Gastrocnemius medialis (tissue), 4 donors: ENCODE measurements around the gene MED25. TPM values are rescaled to one million over a fixed set of nuclear protein-coding genes. Genes with fewer than 3 reads are reported as not detected.

ENCODE experiments used
- ATAC-seq, 2 donors: fragments of 150-250 bp; one replicate each; pipeline ENCODE4 v1.9.1; 2016
- DNase-seq, 2 donors: peaks; one replicate each; pipeline ENCODE4 v3.0.0-alpha.2; 2019
- H3K27ac ChIP-seq, 4 donors: fragments of 200-600 bp; sonication (generic); 1 replicate in 1 of 4; 2 replicates in 3 of 4; pipeline ENCODE4 v1.5.1; 2016 to 2018; ENCODE audit warnings: mild to moderate bottlenecking in 2 of 4, moderate library complexity in 1 of 4
- H3K27me3 ChIP-seq, 3 donors: fragments of 200-600 bp; sonication (generic) in 2 of 3; 1 replicate in 1 of 3; 2 replicates in 2 of 3; pipeline versions ENCODE4 v1.5.1 to v1.6.0; 2016 to 2019; ENCODE audit warnings: mild to moderate bottlenecking in 1 of 3, moderate library complexity in 1 of 3
- H3K36me3 ChIP-seq, 2 donors: fragments of 200-600 bp; sonication (generic) in 1 of 2; one replicate each; pipeline ENCODE4 v1.5.1; 2017 to 2018
- H3K4me1 ChIP-seq, 2 donors: fragments of 200-600 bp; sonication (generic) in 1 of 2; one replicate each; pipeline ENCODE4 v1.5.1; 2016 to 2017; ENCODE audit warnings: mild to moderate bottlenecking in 2 of 2
- H3K4me3 ChIP-seq, 4 donors: fragments of 200-600 bp; sonication (generic) in 3 of 4; 1 replicate in 1 of 4; 2 replicates in 3 of 4; pipeline ENCODE4 v1.5.1; 2016 to 2019; ENCODE audit warnings: mild to moderate bottlenecking in 2 of 4
- H3K9me3 ChIP-seq, 3 donors: fragments of 200-600 bp; sonication (generic) in 2 of 3; 1 replicate in 1 of 3; 2 replicates in 2 of 3; pipeline ENCODE4 v1.5.1; 2016 to 2019
- POLR2A ChIP-seq, 2 donors: fragments of 450-650 bp; IDR thresholded peaks; one replicate each; pipeline ENCODE4 v1.6.1; 2017; ENCODE audit warnings: antibody characterized with exemption in 2 of 2, mild to moderate bottlenecking in 2 of 2, moderate library complexity in 2 of 2
- in situ Hi-C, 4 donors: fragments of 200-750 bp; cut with MboI; loops; one replicate each; pipeline versions ENCODE4 v1.15.0 to v1.8.0; 2017; ENCODE audit warnings: low sequenced_read_pairs in 4 of 4
- intact Hi-C: fragments of 100-400 bp; cut with DNase I; formaldehyde crosslinking; loops from one replicate; pipeline ENCODE4 v1.15.1; 2023; ENCODE audit warnings: low total_unique reads
- total RNA-seq, 4 donors: library from RNA; depleted of rRNA; stranded (reverse); fragments of >200 nt; gene quantifications; one replicate each; pipeline versions ENCODE4 v1.1.0 to v1.2.3, GENCODE V29; 2016
- TF ChIP-seq, protein P1 (sequence below), 5 experiments: fragments of 450-650 bp in 3 of 5; fragments of 200-600 bp in 2 of 5; sonication (generic) in 2 of 5; IDR thresholded peaks in 4 of 5; conservative IDR thresholded peaks in 1 of 5; 1 replicate in 4 of 5; 2 replicates in 1 of 5; pipeline ENCODE4 v1.5.1; 2016 to 2019; ENCODE audit warnings: antibody characterized with exemption in 5 of 5, mild to moderate bottlenecking in 3 of 5, moderate library complexity in 3 of 5

Gene MED25
- total RNA-seq, 4 donors from 2014 or later = 46.6 to 105 (median 78.7) TPM

DNA sequence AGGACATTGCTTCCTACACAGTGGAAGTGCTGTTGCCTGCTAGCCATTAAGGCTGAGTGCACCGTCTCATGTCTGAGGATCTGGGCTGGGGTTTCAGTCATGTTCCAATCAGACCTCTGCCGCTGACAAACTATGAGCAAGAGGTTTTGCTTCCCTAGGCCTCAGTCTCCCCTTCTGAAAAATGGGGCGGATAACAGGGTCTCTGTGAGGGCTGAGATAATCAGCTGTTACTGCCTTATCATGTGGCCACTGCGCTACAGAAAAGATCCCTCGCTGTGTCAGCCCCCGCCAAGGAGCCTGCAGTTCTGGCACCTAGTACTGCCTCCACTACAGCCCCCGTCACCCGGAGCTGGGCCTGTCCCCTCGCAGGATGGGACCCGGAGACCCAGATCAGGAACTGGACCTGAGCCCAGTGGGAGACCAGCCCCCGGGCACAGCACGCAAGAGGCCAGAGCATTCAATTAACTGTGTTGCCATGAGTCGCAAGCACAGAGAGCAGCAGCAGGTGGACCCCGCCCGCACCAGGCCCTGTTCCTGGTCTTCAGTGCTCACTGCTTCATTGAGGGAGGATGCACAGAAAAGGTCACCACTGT is 52.3 kb downstream of the MED25 start:
- TF ChIP-seq, protein P1, sequence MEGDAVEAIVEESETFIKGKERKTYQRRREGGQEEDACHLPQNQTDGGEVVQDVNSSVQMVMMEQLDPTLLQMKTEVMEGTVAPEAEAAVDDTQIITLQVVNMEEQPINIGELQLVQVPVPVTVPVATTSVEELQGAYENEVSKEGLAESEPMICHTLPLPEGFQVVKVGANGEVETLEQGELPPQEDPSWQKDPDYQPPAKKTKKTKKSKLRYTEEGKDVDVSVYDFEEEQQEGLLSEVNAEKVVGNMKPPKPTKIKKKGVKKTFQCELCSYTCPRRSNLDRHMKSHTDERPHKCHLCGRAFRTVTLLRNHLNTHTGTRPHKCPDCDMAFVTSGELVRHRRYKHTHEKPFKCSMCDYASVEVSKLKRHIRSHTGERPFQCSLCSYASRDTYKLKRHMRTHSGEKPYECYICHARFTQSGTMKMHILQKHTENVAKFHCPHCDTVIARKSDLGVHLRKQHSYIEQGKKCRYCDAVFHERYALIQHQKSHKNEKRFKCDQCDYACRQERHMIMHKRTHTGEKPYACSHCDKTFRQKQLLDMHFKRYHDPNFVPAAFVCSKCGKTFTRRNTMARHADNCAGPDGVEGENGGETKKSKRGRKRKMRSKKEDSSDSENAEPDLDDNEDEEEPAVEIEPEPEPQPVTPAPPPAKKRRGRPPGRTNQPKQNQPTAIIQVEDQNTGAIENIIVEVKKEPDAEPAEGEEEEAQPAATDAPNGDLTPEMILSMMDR (IDR thresholded peaks at IDR 0.05 in 4 of 5, conservative IDR thresholded peaks at IDR 0.05 in 1 of 5) = no peak
- TF ChIP-seq POLR2A (IDR thresholded peaks at IDR 0.05) = no peak
- Histone ChIP-seq H3K27ac (peak overlapping the region; percentile 84 to 98 (median 96)), H3K36me3 (peaks cover 0 to 16% of the 10 kb centered on the region in 2 donors), H3K4me3 (peak overlapping the region; percentile 56 to 66 (median 61)), H3K9me3 (no peaks in the 10 kb centered on the region), H3K4me1 (peaks cover 57% of the 10 kb centered on the region in 2 donors), H3K27me3 (no peaks in the 10 kb centered on the region)
- intact Hi-C loops (loop anchor here (10.0 kb wide), 1 partner anchor 1236 kb away; the partner anchor contains the start of gene DBP), in situ Hi-C loops (loop anchor here in 2 of 4 donors (10.0 kb wide), 1 partner anchor 56 kb away; the partner anchor contains the start of genes FUZ (in 2 of the 2) and MED25 (in 2 of the 2))
- DNase-seq = no peak
- ATAC-seq = no peak

DNA sequence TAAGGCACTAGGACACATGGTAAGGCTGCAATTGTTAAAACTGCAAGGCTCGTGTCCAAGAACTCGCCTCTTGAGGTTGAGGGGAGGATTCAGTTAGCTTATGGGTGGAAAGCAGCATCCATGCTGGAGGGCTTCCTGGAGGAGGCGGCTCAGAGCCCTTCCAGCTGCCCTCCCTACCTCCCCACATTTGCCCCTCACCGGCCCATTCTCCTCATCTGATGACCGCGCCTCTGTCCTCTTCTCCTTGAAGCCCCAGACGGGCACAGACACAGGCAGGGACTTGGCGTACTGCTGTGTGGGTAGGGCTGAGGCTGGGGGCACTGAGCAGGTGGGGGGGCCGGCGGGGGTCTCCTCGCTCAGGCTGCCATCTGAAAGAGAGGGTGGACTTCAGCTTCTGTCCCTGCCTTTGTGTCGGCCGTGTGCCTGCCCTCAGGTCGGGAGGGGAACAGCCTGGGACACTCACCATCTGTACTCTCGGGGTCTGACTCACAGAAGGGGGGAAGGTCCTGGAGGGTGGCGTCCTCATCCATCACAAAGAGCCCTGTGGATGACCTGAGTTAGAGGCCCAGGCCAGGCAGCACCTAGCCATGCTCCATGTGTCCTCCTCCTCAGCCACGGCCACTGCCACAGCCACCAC is 53.4 kb downstream of the MED25 start:
- DNase-seq = no peak
- no peaks in the 10 kb centered on the region for H3K9me3 ChIP-seq
- intact Hi-C loops = loop anchor here (10.0 kb wide), 1 partner anchor 1237 kb away; the partner anchor contains the start of gene DBP

DNA sequence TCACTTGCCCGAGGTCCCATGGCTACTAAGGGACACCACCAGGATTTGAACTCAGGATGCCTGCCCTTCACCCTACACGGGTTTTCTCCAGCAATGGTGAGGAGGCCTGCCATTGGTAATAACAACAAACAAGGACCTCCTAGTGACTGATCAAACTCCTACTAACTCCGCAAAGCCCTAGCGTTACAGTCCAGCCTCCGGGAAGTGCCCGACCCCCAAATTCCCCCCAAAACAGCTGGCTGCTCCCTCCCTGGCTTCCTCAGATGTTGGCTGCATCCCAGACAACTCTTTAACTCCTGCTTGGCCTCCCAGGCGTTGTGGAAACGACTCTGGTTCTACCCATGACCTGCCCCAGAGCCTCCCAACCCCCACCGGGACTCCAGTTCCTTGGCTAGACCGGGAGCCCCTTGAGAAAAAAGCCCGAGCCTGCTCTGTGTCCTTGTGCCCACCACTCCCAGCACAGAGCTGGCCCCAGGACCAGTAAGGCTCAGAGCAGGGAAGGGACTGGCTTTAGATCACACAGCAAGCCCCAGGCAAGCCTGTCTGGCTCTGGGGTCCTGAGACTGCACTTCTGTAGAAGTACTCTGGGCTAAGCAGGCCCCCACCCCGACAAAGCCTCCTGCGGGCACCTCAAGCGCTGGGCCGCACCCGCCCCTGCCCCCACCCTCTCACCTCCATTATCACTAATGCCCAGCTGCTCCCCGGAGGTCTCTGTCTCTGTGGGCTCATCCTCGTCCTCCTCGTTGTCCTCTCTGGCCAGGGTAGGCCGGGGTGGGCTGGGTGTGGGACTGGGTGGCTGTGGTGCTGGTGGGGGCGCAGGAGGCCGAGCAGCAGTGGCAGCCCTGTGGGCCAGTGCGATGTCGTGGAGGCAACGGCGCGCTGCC is 54.4 kb downstream of the MED25 start:
- Histone ChIP-seq H3K36me3 (peaks cover 0 to 16% of the 10 kb centered on the region in 2 donors), H3K27ac (peak overlapping the region in 2 of 4 donors; percentile 5 to 45), H3K4me3 (no peak overlapping the region), H3K27me3 (no peaks in the 10 kb centered on the region), H3K9me3 (no peaks in the 10 kb centered on the region), H3K4me1 (peaks cover 48% of the 10 kb centered on the region in 2 donors)
- ATAC-seq (no peak), DNase-seq (no peak)
- TF ChIP-seq, protein P1 (IDR thresholded peaks at IDR 0.05 in 4 of 5, conservative IDR thresholded peaks at IDR 0.05 in 1 of 5) = no peak
- TF ChIP-seq POLR2A (IDR thresholded peaks at IDR 0.05) = no peak
- intact Hi-C loops (loop anchor here (10.0 kb wide), 1 partner anchor 1238 kb away; the partner anchor contains the start of gene DBP), in situ Hi-C loops (loop anchor here in 2 of 4 donors (10.0 kb wide), 1 partner anchor 58 kb away; the partner anchor contains the start of genes FUZ (in 2 of the 2) and MED25 (in 2 of the 2))

More for the DNA sequence above, 53.4 kb downstream of the MED25 start:
- no peak for ATAC-seq
- Histone ChIP-seq H3K36me3 (peaks cover 0 to 16% of the 10 kb centered on the region in 2 donors), H3K27me3 (no peaks in the 10 kb centered on the region), H3K4me3 (no peak overlapping the region), H3K4me1 (peaks cover 52 to 53% of the 10 kb centered on the region in 2 donors), H3K27ac (peak overlapping the region in 1 of 4 donors; percentile 14)
- in situ Hi-C loops = loop anchor here in 2 of 4 donors (10.0 kb wide), 1 partner anchor 57 kb away; the partner anchor contains the start of genes FUZ (in 2 of the 2) and MED25 (in 2 of the 2)
- TF ChIP-seq, protein P1 (IDR thresholded peaks at IDR 0.05 in 4 of 5, conservative IDR thresholded peaks at IDR 0.05 in 1 of 5) = no peak
- no peak for TF ChIP-seq POLR2A (IDR thresholded peaks at IDR 0.05)

DNA sequence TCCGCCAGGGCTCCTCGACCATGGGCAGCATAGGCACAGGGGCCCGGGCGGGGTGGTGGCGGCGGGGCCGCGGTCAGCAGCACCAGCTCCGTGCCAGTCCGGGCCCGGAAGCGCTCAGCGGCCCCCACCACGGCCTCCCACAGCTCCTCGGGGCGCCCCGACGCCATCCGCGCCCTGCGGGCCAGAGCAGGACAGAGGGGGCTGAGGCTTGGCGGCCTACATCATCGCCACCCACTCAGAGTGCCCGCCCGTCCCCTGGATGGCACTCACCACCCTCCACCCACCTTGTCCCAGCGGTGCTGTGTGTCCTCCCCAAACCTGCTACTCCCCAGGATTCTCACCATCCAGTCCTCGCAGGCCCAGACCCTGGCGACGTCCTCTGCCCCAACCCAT is 55.0 kb downstream of the MED25 start:
- TF ChIP-seq POLR2A (IDR thresholded peaks at IDR 0.05) = no peak
- TF ChIP-seq, protein P1 (IDR thresholded peaks at IDR 0.05 in 4 of 5, conservative IDR thresholded peaks at IDR 0.05 in 1 of 5) = no peak
- no peak overlapping the region for H3K4me3 ChIP-seq
- peaks cover 0 to 16% of the 10 kb centered on the region in 2 donors for H3K36me3 ChIP-seq
- ATAC-seq (no peak), DNase-seq (no peak)
- intact Hi-C loops (loop anchor here (10.0 kb wide), 1 partner anchor 1238 kb away; the partner anchor contains the start of gene DBP), in situ Hi-C loops (loop anchor here in 2 of 4 donors (10.0 kb wide), 1 partner anchor 58 kb away; the partner anchor contains the start of genes FUZ (in 2 of the 2) and MED25 (in 2 of the 2))
- H3K4me1 ChIP-seq = peaks cover 42 to 44% of the 10 kb centered on the region in 2 donors
- H3K9me3 ChIP-seq = no peaks in the 10 kb centered on the region
- no peaks in the 10 kb centered on the region for H3K27me3 ChIP-seq
- no peak overlapping the region for H3K27ac ChIP-seq
